ENCODE results near the gene PRDX2.

PRDX2 gene

DNA sequence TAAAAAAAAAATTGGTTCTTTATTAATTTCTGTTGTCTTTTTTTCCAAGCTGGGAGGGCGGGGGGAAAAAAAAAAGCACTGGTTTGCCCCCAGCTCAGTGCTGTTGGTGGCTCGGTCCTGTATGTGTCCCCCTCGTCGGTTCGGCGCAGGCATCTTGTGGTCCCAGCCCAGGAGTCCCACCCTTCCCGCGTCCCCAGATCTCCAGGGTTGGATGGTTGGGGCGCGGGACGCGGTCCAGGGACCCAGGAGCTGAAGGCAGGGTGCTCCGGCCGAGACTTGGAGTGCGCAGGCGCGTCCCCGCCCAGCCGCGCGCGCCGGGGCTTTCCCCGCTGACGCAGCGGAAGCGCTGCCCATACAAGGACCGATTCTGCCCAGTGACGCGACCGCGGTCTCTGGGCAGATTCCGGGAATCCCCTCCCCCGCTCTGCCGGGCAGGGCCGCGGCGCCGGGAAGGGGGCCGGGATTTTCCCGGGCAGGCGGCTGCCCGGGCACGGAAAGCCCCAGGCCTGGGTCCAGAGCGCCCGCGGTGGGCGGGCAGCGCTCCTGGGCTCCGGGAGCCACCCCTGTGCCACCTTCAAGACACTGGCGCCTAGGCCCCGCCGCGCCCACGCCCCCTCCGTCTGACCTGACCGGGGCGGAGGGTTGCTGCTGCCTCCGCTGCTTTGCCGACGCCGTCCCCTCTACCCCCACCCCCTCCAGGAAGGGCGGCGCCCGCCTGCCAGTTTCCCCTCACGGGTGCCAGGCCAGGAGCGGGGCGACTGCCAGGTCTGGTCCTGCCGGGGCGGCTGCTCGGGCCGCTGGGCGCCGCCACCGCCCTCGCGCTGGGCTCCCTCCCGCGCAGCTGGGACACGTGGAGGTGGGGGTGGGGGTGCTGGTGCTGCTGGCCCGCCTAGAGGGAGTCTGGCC lies 8.1 kb downstream of the PRDX2 start:
- TF ChIP-seq POLR2AphosphoS5 (IDR thresholded peaks at IDR 0.05; ENCODE audit: low read depth, low read length) (peak; percentile 62; the same call in 1 of the 2 replicates), SIN3A (IDR thresholded peaks at IDR 0.05; ENCODE audit: borderline replicate concordance, insufficient read depth, low read length) (peak; percentile 89; the same call in 1 of the 2 replicates), TAF1 (IDR thresholded peaks at IDR 0.05; ENCODE audit: borderline replicate concordance, insufficient read depth, low read length) (no peak), REST (IDR thresholded peaks at IDR 0.05; ENCODE audit: insufficient read depth in 1 of 2, low read depth in 2 of 2, low read length in 2 of 2) (no peak), FOXP2 (optimal IDR thresholded peaks at IDR 0.05; ENCODE audit: borderline replicate concordance, extremely low read depth, extremely low read length, insufficient read depth) (no peak)

DNA sequence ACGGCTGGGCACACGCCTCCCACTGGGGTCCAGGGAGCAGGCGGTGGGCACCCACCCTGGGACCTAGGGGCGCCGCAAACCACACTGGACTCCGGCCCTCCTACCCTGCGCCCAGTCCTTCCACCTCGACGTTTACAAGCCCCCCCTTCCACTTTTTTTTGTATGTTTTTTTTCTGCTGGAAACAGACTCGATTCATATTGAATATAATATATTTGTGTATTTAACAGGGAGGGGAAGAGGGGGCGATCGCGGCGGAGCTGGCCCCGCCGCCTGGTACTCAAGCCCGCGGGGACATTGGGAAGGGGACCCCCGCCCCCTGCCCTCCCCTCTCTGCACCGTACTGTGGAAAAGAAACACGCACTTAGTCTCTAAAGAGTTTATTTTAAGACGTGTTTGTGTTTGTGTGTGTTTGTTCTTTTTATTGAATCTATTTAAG lies 8.7 kb downstream of the PRDX2 start:
- TF ChIP-seq POLR2AphosphoS5 (IDR thresholded peaks at IDR 0.05; ENCODE audit: low read depth, low read length) (no peak), TAF1 (IDR thresholded peaks at IDR 0.05; ENCODE audit: borderline replicate concordance, insufficient read depth, low read length) (no peak), SIN3A (IDR thresholded peaks at IDR 0.05; ENCODE audit: borderline replicate concordance, insufficient read depth, low read length) (no peak), REST (IDR thresholded peaks at IDR 0.05; ENCODE audit: insufficient read depth in 1 of 2, low read depth in 2 of 2, low read length in 2 of 2) (no peak), FOXP2 (optimal IDR thresholded peaks at IDR 0.05; ENCODE audit: borderline replicate concordance, extremely low read depth, extremely low read length, insufficient read depth) (no peak)

GRCh38 chr19:12792051-12792852 lies 9.3 kb downstream of the PRDX2 start:
- TF ChIP-seq REST (IDR thresholded peaks at IDR 0.05; ENCODE audit: insufficient read depth in 1 of 2, low read depth in 2 of 2, low read length in 2 of 2) (peak in 1 of 2 experiments; percentile 15; a peak in 1 of 4 replicates), SIN3A (IDR thresholded peaks at IDR 0.05; ENCODE audit: borderline replicate concordance, insufficient read depth, low read length) (peak; percentile 19; the same call in 1 of the 2 replicates), TAF1 (IDR thresholded peaks at IDR 0.05; ENCODE audit: borderline replicate concordance, insufficient read depth, low read length) (no peak)

DNA sequence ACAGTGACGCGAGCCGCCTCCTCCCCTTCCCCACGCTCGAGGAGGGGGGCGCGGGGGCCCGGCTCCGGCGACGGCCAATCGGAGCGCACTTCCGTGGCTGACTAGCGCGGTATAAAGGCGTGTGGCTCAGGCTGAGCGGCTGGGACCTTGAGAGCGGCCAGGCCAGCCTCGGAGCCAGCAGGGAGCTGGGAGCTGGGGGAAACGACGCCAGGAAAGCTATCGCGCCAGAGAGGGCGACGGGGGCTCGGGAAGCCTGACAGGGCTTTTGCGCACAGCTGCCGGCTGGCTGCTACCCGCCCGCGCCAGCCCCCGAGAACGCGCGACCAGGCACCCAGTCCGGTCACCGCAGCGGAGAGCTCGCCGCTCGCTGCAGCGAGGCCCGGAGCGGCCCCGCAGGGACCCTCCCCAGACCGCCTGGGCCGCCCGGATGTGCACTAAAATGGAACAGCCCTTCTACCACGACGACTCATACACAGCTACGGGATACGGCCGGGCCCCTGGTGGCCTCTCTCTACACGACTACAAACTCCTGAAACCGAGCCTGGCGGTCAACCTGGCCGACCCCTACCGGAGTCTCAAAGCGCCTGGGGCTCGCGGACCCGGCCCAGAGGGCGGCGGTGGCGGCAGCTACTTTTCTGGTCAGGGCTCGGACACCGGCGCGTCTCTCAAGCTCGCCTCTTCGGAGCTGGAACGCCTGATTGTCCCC lies 10.1 kb downstream of the PRDX2 start, which contains the start of gene JUNB:
Gene JUNB, plus strand, starts transcription at position 142 of the 706 bp plus-strand sequence. Its CDS starts 286 bp downstream, at position 428.
- TF ChIP-seq REST (IDR thresholded peaks at IDR 0.05; ENCODE audit: insufficient read depth in 1 of 2, low read depth in 2 of 2, low read length in 2 of 2) (peak; percentile 63 to 70; a peak in 2 of 4 replicates), FOXP2 (optimal IDR thresholded peaks at IDR 0.05; ENCODE audit: borderline replicate concordance, extremely low read depth, extremely low read length, insufficient read depth) (no peak), TAF1 (IDR thresholded peaks at IDR 0.05; ENCODE audit: borderline replicate concordance, insufficient read depth, low read length) (peak; percentile 98), SIN3A (IDR thresholded peaks at IDR 0.05; ENCODE audit: borderline replicate concordance, insufficient read depth, low read length) (peak; percentile 98), POLR2AphosphoS5 (IDR thresholded peaks at IDR 0.05; ENCODE audit: low read depth, low read length) (peak; percentile 100)

All from PFSK-1 (cell line).